Measurements from ENCODE around the gene NTSR2.
"Not testable (repeated sequence)": the region's sequence is repeated elsewhere in the genome, so short reads cannot be mapped to it uniquely, and the experiment has no call there.

NTSR2 gene

GRCh38 chr2:11663427-11663826 is 6.6 kb downstream of the NTSR2 start:
- no peak for DNase-seq
- intact Hi-C loops (cut with DNase I) = no loop called here

- DNase-seq = no peak
- intact Hi-C loops (cut with DNase I) = no loop called here
Measured at GRCh38 chr2:11662882-11663281, 7.1 kb downstream of the NTSR2 start.

- intact Hi-C loops (cut with DNase I) = no loop called here
Measured at GRCh38 chr2:11661891-11662435, 8.0 kb downstream of the NTSR2 start.

GRCh38 chr2:11660396-11660795 is 9.6 kb downstream of the NTSR2 start:
- DNase-seq; intact Hi-C loops (cut with DNase I): not testable (repeated sequence)

More at GRCh38 chr2:11661891-11662435, 8.0 kb downstream of the NTSR2 start:
- DNase-seq = peak in 1 of 42 donors; percentile 12

- intact Hi-C loops (cut with DNase I) = no loop called here
- DNase-seq = peak in 1 of 42 donors; percentile 28
Measured at GRCh38 chr2:11659851-11660250, 10.1 kb downstream of the NTSR2 start.

GRCh38 chr2:11659115-11659475 is 10.9 kb downstream of the NTSR2 start:
- peak in 1 of 42 donors; percentile 31 for DNase-seq
- intact Hi-C loops (cut with DNase I) = no loop called here

GRCh38 chr2:11658208-11659114 is 11.5 kb downstream of the NTSR2 start:
- intact Hi-C loops (cut with DNase I) = no loop called here
- peak in 1 of 42 donors; percentile 16 for DNase-seq

- peak in 26 of 42 donors; percentile 25 to 73 (median 46) for DNase-seq
- intact Hi-C loops (cut with DNase I) = no loop called here
Measured at GRCh38 chr2:11657646-11658045, 12.3 kb downstream of the NTSR2 start.

- no peak for DNase-seq
- intact Hi-C loops (cut with DNase I) = no loop called here
Measured at GRCh38 chr2:11657195-11657594, 12.8 kb downstream of the NTSR2 start.

GRCh38 chr2:11656671-11657101 is 13.3 kb downstream of the NTSR2 start:
- intact Hi-C loops (cut with DNase I) = no loop called here
- peak in 1 of 42 donors; percentile 32 for DNase-seq

- intact Hi-C loops (cut with DNase I) = no loop called here
- no peak for DNase-seq
Measured at GRCh38 chr2:11656252-11656651, 13.7 kb downstream of the NTSR2 start.

- DNase-seq = no peak
- intact Hi-C loops (cut with DNase I) = no loop called here
Measured at GRCh38 chr2:11655495-11655894, 14.5 kb downstream of the NTSR2 start.

- intact Hi-C loops (cut with DNase I) = no loop called here
- peak in 12 of 42 donors; percentile 11 to 70 (median 47) for DNase-seq
Measured at GRCh38 chr2:11652553-11652952, 17.4 kb downstream of the NTSR2 start.

- no peak for DNase-seq
- intact Hi-C loops (cut with DNase I) = no loop called here
Measured at GRCh38 chr2:11651856-11652548, 18.0 kb downstream of the NTSR2 start.

GRCh38 chr2:11649093-11649492 is 20.9 kb downstream of the NTSR2 start:
- no peak for DNase-seq
- intact Hi-C loops (cut with DNase I) = no loop called here

- intact Hi-C loops (cut with DNase I) = no loop called here
- peak in 13 of 42 donors; percentile 15 to 56 (median 34) for DNase-seq
Measured at GRCh38 chr2:11647834-11648600, 22.0 kb downstream of the NTSR2 start.

GRCh38 chr2:11646530-11646929 is 23.5 kb downstream of the NTSR2 start:
- no peak for DNase-seq
- intact Hi-C loops (cut with DNase I) = no loop called here

GRCh38 chr2:11644293-11644692 is 25.7 kb downstream of the NTSR2 start:
- DNase-seq = no peak
- intact Hi-C loops (cut with DNase I) = no loop called here

- intact Hi-C loops (cut with DNase I) = no loop called here
- DNase-seq = no peak
Measured at GRCh38 chr2:11642972-11643371, 27.0 kb downstream of the NTSR2 start.

All from head of caudate nucleus (tissue), 42 donors.